ENCODE data around the gene IFIT1. TPM values are rescaled to one million over a fixed set of nuclear protein-coding genes. Genes with fewer than 3 reads are reported as not detected.

IFIT1 gene
- total RNA-seq, 4 donors from 2014 or later: 0.61 to 12.3 (median 2.6) TPM

DNA sequence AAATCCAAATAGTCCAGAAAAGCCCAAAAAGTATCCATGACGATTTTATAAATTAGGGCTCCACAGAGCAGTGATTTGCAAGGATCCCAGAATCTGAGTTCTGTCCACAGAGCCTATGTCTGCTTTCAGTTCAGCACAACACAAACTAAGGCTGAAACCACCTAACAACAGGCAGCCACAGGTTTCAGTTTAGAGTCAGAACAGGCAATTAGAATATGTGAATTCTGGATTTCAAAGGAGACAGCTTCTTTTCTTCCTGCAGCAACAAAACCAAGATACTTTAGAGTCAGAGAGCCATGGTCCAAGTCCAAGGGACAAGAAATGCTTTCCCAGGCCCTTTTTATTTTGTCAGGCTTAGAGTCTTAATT lies 41.0 kb upstream of the IFIT1 start:
- DNase-seq: no peak
- 33 to 38% methylated on average over 1 of the region's 1 CpG for WGBS, 2 donors

DNA sequence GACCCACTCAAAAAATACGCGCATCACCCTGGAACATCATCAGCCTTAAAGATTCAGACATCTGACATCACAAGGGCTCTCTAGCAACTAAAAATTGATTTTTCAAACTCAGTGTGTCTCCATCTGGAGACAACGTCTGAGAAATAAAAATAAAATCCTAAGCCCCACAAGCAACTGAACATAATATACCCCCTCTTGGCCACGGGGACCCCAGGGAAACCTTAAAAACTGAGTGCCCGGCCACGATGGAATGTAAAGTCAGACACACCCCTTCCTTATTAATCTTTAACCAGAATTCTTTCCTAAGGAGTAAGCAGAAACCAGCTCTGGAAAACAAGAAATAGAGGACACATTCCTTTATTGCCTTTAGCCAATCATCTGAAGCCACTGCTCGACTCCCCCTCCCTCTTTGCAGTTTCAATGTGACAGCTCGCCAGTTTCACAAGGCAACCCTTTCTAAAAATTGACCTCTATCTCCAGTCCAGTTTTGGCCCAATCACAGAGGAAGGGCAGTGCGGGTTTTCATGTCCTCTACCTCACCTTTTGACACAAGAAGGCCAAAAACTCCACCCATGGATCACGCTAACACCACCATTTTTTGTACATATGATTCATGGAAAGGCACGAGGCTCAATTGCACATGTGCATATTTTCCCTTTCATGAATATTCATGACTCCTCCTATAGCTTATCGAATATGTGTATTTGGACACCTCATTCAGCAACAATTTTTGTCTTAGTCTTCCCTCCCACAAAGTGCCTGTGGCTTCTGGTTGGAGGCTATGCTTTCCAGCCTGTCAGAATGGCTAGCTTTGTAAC lies 40.4 kb upstream of the IFIT1 start:
- Histone ChIP-seq H3K27me3 (no peaks in the 10 kb centered on the region), H3K36me3 (no peaks in the 10 kb centered on the region), H3K27ac (peak overlapping the region; percentile 20 to 83 (median 82)), H3K4me3 (no peak overlapping the region), H3K9me3 (no peaks in the 10 kb centered on the region), H3K4me1 (peaks cover 12 to 44% (median 29%) of the 10 kb centered on the region in 3 donors)
- 47 to 58% methylated on average over 12 of the region's 12 CpGs for WGBS, 2 donors
- intact Hi-C loops (cut with DNase I): no loop called here
- DNase-seq: no peak
- TF ChIP-seq POLR2A (IDR thresholded peaks at IDR 0.05): no peak

More for the DNA sequence above, 41.0 kb upstream of the IFIT1 start:
- no peak overlapping the region for H3K4me3 ChIP-seq
- no peak for TF ChIP-seq CTCF (IDR thresholded peaks at IDR 0.05)
- no peak for TF ChIP-seq POLR2A (IDR thresholded peaks at IDR 0.05)
- peak overlapping the region; percentile 20 to 83 (median 82) for H3K27ac ChIP-seq
- no peaks in the 10 kb centered on the region for H3K36me3 ChIP-seq
- intact Hi-C loops (cut with DNase I): no loop called here
- H3K27me3 ChIP-seq: no peaks in the 10 kb centered on the region
- peaks cover 12 to 50% (median 35%) of the 10 kb centered on the region in 3 donors for H3K4me1 ChIP-seq
- H3K9me3 ChIP-seq: no peaks in the 10 kb centered on the region

GRCh38 chr10:89352802-89353201 lies 39.6 kb upstream of the IFIT1 start:
- Histone ChIP-seq H3K27me3 (no peaks in the 10 kb centered on the region), H3K9me3 (no peaks in the 10 kb centered on the region), H3K4me1 (peaks cover 12 to 35% (median 23%) of the 10 kb centered on the region in 3 donors), H3K36me3 (no peaks in the 10 kb centered on the region), H3K4me3 (no peak overlapping the region), H3K27ac (peak overlapping the region in 1 of 4 donors; percentile 83)
- 64 to 79% methylated on average over 3 to 4 of the region's 4 CpGs for WGBS, 2 donors
- no peak for TF ChIP-seq POLR2A (IDR thresholded peaks at IDR 0.05)
- TF ChIP-seq CTCF (IDR thresholded peaks at IDR 0.05): no peak
- no peak for DNase-seq
- intact Hi-C loops (cut with DNase I): no loop called here

- H3K4me3 ChIP-seq: no peak overlapping the region
- H3K9me3 ChIP-seq: no peaks in the 10 kb centered on the region
- TF ChIP-seq CTCF (IDR thresholded peaks at IDR 0.05) (no peak), POLR2A (IDR thresholded peaks at IDR 0.05) (no peak)
- intact Hi-C loops (cut with DNase I): no loop called here
- H3K36me3 ChIP-seq: no peaks in the 10 kb centered on the region
- no peaks in the 10 kb centered on the region for H3K27me3 ChIP-seq
- peaks cover 12 to 20% (median 18%) of the 10 kb centered on the region in 3 donors for H3K4me1 ChIP-seq
- no peak overlapping the region for H3K27ac ChIP-seq
- DNase-seq: no peak
- WGBS, 2 donors: 97 to 100% methylated on average over 2 of the region's 2 CpGs
Observed at GRCh38 chr10:89355394-89355931, 37.0 kb upstream of the IFIT1 start.

DNA sequence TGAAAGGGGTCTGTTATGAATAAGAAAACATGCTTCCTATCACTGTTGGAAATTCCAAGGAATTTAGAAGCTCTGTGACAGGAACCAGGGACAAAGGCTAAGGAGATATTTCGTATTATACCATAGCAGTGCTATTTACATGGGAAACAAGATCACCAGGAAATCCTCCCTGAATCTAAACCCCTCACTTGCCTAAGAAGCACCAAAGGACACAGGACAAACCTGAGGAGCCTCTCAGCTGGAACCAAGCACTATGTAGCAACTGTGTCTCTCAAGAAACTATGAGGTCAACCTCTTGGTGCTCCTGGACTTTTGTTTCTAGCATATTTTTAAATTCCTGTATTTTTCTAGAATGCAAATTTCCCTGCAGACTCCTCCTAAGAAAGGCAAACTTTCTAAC lies 35.3 kb upstream of the IFIT1 start:
- H3K27me3 ChIP-seq: no peaks in the 10 kb centered on the region
- TF ChIP-seq POLR2A (IDR thresholded peaks at IDR 0.05) (no peak), CTCF (IDR thresholded peaks at IDR 0.05) (no peak)
- no peaks in the 10 kb centered on the region for H3K9me3 ChIP-seq
- intact Hi-C loops (cut with DNase I): no loop called here
- H3K4me3 ChIP-seq: no peak overlapping the region
- H3K27ac ChIP-seq: no peak overlapping the region
- H3K4me1 ChIP-seq: peaks cover 0 to 5% (median 1%) of the 10 kb centered on the region in 3 donors
- DNase-seq: no peak
- 72 to 78% methylated on average over 1 of the region's 1 CpG for WGBS, 2 donors
- no peaks in the 10 kb centered on the region for H3K36me3 ChIP-seq

Measured in esophagus squamous epithelium (tissue), 5 donors.